Suprapubic skin (tissue), 4 donors: ENCODE results near the gene AQP2. TPM values are rescaled to one million over a fixed set of nuclear protein-coding genes. Genes with fewer than 3 reads are reported as not detected.

ENCODE experiments used
- DNase-seq, 2 donors: peaks; one replicate each; pipeline ENCODE4 v3.0.0-alpha.2; 2019; ENCODE audit warnings: low spot score in 2 of 2
- H3K27ac ChIP-seq: fragments of 200-600 bp; sonication (generic); one replicate; pipeline ENCODE4 v1.5.1; 2019
- H3K27me3 ChIP-seq: fragments of 200-600 bp; sonication (generic); one replicate; pipeline ENCODE4 v1.5.1; 2019
- H3K36me3 ChIP-seq: fragments of 200-600 bp; sonication (generic); one replicate; pipeline ENCODE4 v1.5.1; 2019
- H3K4me1 ChIP-seq: fragments of 200-600 bp; sonication (generic); one replicate; pipeline ENCODE4 v1.5.1; 2019
- H3K4me3 ChIP-seq: fragments of 200-600 bp; sonication (generic); one replicate; pipeline ENCODE4 v1.5.1; 2019; ENCODE audit warnings: mild to moderate bottlenecking
- H3K9me3 ChIP-seq: fragments of 200-600 bp; sonication (generic); one replicate; pipeline ENCODE4 v1.5.1; 2019
- CTCF ChIP-seq, 2 donors: fragments of 200-600 bp in 1 of 2; fragments of 450-650 bp in 1 of 2; sonication (generic) in 1 of 2; IDR thresholded peaks; one replicate each; pipeline ENCODE4 v1.5.1; 2016 to 2019; ENCODE audit warnings: antibody characterized with exemption in 2 of 2, mild to moderate bottlenecking in 1 of 2, moderate library complexity in 1 of 2
- EP300 ChIP-seq: sonication (generic); formaldehyde crosslinking; IDR thresholded peaks from one replicate; pipeline ENCODE4 v1.6.1; 2017; ENCODE audit warnings: antibody characterized with exemption
- POLR2A ChIP-seq, 2 donors: fragments of 450-650 bp; IDR thresholded peaks; one replicate each; pipeline ENCODE4 v1.6.1; 2017; ENCODE audit warnings: antibody characterized with exemption in 2 of 2, mild to moderate bottlenecking in 2 of 2, moderate library complexity in 2 of 2
- POLR2AphosphoS5 ChIP-seq, 3 donors: sonication (generic); formaldehyde crosslinking; IDR thresholded peaks; one replicate each; pipeline ENCODE4 v1.6.1; 2017; ENCODE audit warnings: antibody characterized with exemption in 3 of 3
- WGBS: methylation state at CpG from one replicate; pipeline ENCODE4 v1.1.5; 2018; 5-methylcytosine and 5-hydroxymethylcytosine counted together
- total RNA-seq, 4 donors: library from RNA; depleted of rRNA; stranded (reverse); fragments of >200 nt; gene quantifications; one replicate each; pipeline ENCODE4 v1.1.0, GENCODE V29; 2016

Gene AQP2
- total RNA-seq, 4 donors from 2014 or later, result 0.15 TPM; not detected in 3

- TF ChIP-seq POLR2A (IDR thresholded peaks at IDR 0.05) (no peak), POLR2AphosphoS5 (IDR thresholded peaks at IDR 0.05) (no peak), EP300 (no peak), CTCF (IDR thresholded peaks at IDR 0.05) (no peak)
- WGBS, result 39% methylated on average over 5 of the region's 17 CpGs
- Histone ChIP-seq H3K27ac (no peak overlapping the region), H3K27me3 (no peaks in the 10 kb centered on the region), H3K9me3 (no peaks in the 10 kb centered on the region), H3K4me3 (no peak overlapping the region), H3K36me3 (no peaks in the 10 kb centered on the region), H3K4me1 (peaks cover 8% of the 10 kb centered on the region)
- DNase-seq, result no peak
Observed at GRCh38 chr12:49975318-49975761, 24.8 kb downstream of the AQP2 start.

GRCh38 chr12:49976557-49976956 is 26.0 kb downstream of the AQP2 start:
- no peaks in the 10 kb centered on the region for H3K36me3 ChIP-seq
- H3K9me3 ChIP-seq, result no peaks in the 10 kb centered on the region
- H3K4me3 ChIP-seq, result no peak overlapping the region
- H3K4me1 ChIP-seq, result peaks cover 8% of the 10 kb centered on the region
- TF ChIP-seq POLR2AphosphoS5 (IDR thresholded peaks at IDR 0.05), result no peak
- no peak for TF ChIP-seq CTCF (IDR thresholded peaks at IDR 0.05)
- TF ChIP-seq EP300, result no peak
- no peak for TF ChIP-seq POLR2A (IDR thresholded peaks at IDR 0.05)
- DNase-seq, result no peak
- H3K27ac ChIP-seq, result no peak overlapping the region
- H3K27me3 ChIP-seq, result no peaks in the 10 kb centered on the region
- WGBS, result 72% methylated on average over 2 of the region's 2 CpGs

- no peak for DNase-seq
- Histone ChIP-seq H3K27me3 (no peaks in the 10 kb centered on the region), H3K4me3 (no peak overlapping the region), H3K27ac (no peak overlapping the region), H3K9me3 (no peaks in the 10 kb centered on the region), H3K4me1 (peaks cover 8% of the 10 kb centered on the region), H3K36me3 (no peaks in the 10 kb centered on the region)
- TF ChIP-seq POLR2A (IDR thresholded peaks at IDR 0.05), result no peak
- TF ChIP-seq CTCF (IDR thresholded peaks at IDR 0.05), result no peak
- no peak for TF ChIP-seq EP300
- no peak for TF ChIP-seq POLR2AphosphoS5 (IDR thresholded peaks at IDR 0.05)
- WGBS, result 74% methylated on average over 4 of the region's 4 CpGs
Observed at GRCh38 chr12:49978125-49978524, 27.6 kb downstream of the AQP2 start.

- Histone ChIP-seq H3K27ac (no peak overlapping the region), H3K4me1 (peaks cover 15% of the 10 kb centered on the region), H3K9me3 (no peaks in the 10 kb centered on the region), H3K4me3 (no peak overlapping the region), H3K27me3 (no peaks in the 10 kb centered on the region), H3K36me3 (no peaks in the 10 kb centered on the region)
- DNase-seq, result no peak
- 72% methylated on average over 10 of the region's 10 CpGs for WGBS
- TF ChIP-seq EP300, result no peak
- TF ChIP-seq POLR2A (IDR thresholded peaks at IDR 0.05), result no peak
- TF ChIP-seq POLR2AphosphoS5 (IDR thresholded peaks at IDR 0.05), result no peak
- no peak for TF ChIP-seq CTCF (IDR thresholded peaks at IDR 0.05)
Observed at GRCh38 chr12:49979016-49979586, 28.6 kb downstream of the AQP2 start.

- 85% methylated on average over 3 of the region's 3 CpGs for WGBS
- Histone ChIP-seq H3K4me1 (peaks cover 13% of the 10 kb centered on the region), H3K27me3 (no peaks in the 10 kb centered on the region), H3K4me3 (no peak overlapping the region), H3K9me3 (no peaks in the 10 kb centered on the region), H3K36me3 (no peaks in the 10 kb centered on the region), H3K27ac (no peak overlapping the region)
- TF ChIP-seq POLR2A (IDR thresholded peaks at IDR 0.05), result no peak
- TF ChIP-seq CTCF (IDR thresholded peaks at IDR 0.05), result no peak
- TF ChIP-seq EP300, result no peak
- no peak for TF ChIP-seq POLR2AphosphoS5 (IDR thresholded peaks at IDR 0.05)
- no peak for DNase-seq
Observed at GRCh38 chr12:49979791-49980190, 29.3 kb downstream of the AQP2 start.
